Measurements from ENCODE around the gene TARBP2. TPM values are rescaled to one million over a fixed set of nuclear protein-coding genes. Genes with fewer than 3 reads are reported as not detected.

TARBP2 gene
- total RNA-seq, 2 experiments from 2014 or later = 28.3 to 30.2 TPM

DNA sequence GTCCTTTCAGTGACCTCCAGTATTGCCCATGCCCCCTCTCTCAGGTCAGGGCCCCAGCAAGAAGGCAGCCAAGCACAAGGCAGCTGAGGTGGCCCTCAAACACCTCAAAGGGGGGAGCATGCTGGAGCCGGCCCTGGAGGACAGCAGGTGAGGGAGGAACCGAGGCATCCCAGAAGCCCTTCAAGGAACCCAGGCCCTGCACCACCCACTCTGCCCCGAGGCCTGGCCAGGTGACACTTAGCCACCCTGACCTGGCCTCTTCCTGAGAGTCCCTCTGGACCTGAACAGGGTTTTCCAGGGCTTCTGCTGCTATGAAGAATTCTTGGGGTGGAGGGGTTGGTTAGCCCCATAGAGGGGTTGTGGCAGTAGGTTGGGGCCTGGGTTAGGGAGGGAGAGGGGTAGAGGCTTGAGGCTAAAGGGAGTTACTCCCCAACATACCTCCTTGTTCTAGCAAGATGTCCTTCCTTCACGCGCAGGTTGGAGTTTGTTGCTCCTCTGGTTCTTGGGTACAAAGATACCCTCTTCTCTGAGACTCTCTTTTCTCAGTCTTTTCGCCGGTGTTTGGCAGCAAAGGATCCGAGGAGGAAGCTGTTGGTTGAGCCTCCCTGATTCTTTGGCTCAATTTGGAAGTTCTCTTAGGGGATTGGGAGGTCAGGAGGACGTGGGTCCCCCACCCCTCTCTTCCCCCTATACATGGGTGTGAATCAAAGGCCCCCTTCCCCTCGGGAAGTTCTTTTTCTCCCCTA is 2.1 kb downstream of the TARBP2 start:
- no peak overlapping the region for H3K27ac Mint-ChIP-seq
- ATAC-seq = no peak
- DNase-seq = peak; percentile 6
- H3K4me1 Mint-ChIP-seq = peaks cover 27% of the 10 kb centered on the region
- intact Hi-C loops (cut with DNase I, micrococcal nuclease) = no loop called here
- CTCF ChIA-PET = interaction anchor here (0.7 to 1.7 kb wide), 3 partner anchors 26 to 182 kb away, joined by 3 to 5 read pairs (median 3); partner anchors contain the start of gene AAAS
- peak overlapping the region; percentile 10 for H3K4me3 Mint-ChIP-seq
- POLR2A ChIA-PET = no interaction called here
- H3K36me3 Mint-ChIP-seq (ENCODE audit: low read depth) = peaks cover 4% of the 10 kb centered on the region
- no peaks in the 10 kb centered on the region for H3K9me3 Mint-ChIP-seq (ENCODE audit: low read depth)
- H3K27me3 Mint-ChIP-seq = no peaks in the 10 kb centered on the region

DNA sequence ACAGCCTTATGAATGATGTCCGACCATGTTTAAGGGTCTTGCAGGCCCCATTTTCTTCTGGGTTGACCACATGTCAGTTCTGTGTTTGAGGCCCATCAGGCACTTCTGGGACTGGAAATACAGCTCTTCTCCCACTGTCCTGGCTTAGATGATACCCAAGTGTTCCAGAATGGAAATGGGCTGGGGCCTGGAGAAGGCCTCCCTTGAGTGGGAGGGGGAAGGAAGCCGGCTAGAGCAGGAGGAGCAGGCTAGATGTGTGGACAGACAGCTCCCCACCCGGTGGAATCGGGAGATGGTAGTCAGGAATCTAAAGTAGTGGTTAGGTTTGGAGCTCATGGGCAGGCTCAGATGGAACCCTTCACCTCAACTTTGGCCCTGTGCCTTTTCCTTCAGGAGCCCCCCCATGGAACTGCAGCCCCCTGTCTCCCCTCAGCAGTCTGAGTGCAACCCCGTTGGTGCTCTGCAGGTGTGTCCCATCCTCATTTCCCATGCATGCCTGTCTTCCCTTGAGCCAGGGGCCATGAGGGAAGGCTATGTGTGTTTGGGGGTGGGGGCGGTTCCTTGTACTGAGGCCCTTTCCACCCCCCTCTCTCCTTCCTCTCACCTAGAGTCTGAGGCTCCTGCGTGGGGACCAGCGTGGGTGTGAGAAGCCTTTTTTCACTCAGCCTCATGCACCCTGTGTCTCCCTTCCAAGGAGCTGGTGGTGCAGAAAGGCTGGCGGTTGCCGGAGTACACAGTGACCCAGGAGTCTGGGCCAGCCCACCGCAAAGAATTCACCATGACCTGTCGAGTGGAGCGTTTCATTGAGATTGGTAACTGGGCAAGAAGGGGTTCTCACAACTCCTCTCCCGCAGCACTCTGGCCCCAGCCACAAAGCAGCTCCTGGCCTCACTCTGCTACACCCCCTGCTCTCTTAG is 3.2 kb downstream of the TARBP2 start:
- DNase-seq = no peak
- no peaks in the 10 kb centered on the region for H3K9me3 Mint-ChIP-seq (ENCODE audit: low read depth)
- peaks cover 4% of the 10 kb centered on the region for H3K36me3 Mint-ChIP-seq (ENCODE audit: low read depth)
- H3K27ac Mint-ChIP-seq = no peak overlapping the region
- no peak overlapping the region for H3K4me3 Mint-ChIP-seq
- no peaks in the 10 kb centered on the region for H3K27me3 Mint-ChIP-seq
- intact Hi-C loops (cut with DNase I, micrococcal nuclease) = no loop called here
- POLR2A ChIA-PET = interaction anchor here (0.6 kb wide), 1 partner anchor 276 kb away, joined by 3 read pairs; no protein-coding TSS in a partner anchor
- peaks cover 25% of the 10 kb centered on the region for H3K4me1 Mint-ChIP-seq
- CTCF ChIA-PET = interaction anchor here (0.5 to 2.0 kb wide), 6 partner anchors 11 to 183 kb away, joined by 3 to 5 read pairs (median 3); partner anchors contain the start of gene AAAS
- ATAC-seq = no peak

DNA sequence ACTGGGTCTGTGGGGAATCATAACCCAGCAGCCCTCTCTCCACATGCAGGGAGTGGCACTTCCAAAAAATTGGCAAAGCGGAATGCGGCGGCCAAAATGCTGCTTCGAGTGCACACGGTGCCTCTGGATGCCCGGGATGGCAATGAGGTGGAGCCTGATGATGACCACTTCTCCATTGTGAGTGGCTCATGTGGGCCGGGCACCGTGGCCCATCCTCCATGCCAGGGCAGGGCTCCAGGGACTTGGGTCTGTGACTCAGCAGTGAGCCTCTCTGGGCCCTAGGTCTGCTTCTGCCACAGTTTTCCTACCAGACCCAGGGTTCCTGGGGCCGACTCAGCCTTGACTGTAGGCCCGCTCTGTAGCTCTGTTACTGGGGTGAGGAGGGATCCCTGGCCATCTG is 4.0 kb downstream of the TARBP2 start:
- DNase-seq (no peak), ATAC-seq (no peak)
- Mint-ChIP-seq H3K27ac (no peak overlapping the region), H3K4me3 (no peak overlapping the region), H3K9me3 (ENCODE audit: low read depth) (no peaks in the 10 kb centered on the region), H3K36me3 (ENCODE audit: low read depth) (peaks cover 4% of the 10 kb centered on the region), H3K27me3 (no peaks in the 10 kb centered on the region), H3K4me1 (peaks cover 21% of the 10 kb centered on the region)
- POLR2A ChIA-PET = interaction anchor here (0.6 kb wide), 1 partner anchor 277 kb away, joined by 3 read pairs; no protein-coding TSS in a partner anchor
- CTCF ChIA-PET = interaction anchor here (0.6 to 2.0 kb wide), 3 partner anchors 10 to 184 kb away, joined by 3 to 5 read pairs (median 5); partner anchors contain the start of gene AAAS
- intact Hi-C loops (cut with DNase I, micrococcal nuclease) = no loop called here

DNA sequence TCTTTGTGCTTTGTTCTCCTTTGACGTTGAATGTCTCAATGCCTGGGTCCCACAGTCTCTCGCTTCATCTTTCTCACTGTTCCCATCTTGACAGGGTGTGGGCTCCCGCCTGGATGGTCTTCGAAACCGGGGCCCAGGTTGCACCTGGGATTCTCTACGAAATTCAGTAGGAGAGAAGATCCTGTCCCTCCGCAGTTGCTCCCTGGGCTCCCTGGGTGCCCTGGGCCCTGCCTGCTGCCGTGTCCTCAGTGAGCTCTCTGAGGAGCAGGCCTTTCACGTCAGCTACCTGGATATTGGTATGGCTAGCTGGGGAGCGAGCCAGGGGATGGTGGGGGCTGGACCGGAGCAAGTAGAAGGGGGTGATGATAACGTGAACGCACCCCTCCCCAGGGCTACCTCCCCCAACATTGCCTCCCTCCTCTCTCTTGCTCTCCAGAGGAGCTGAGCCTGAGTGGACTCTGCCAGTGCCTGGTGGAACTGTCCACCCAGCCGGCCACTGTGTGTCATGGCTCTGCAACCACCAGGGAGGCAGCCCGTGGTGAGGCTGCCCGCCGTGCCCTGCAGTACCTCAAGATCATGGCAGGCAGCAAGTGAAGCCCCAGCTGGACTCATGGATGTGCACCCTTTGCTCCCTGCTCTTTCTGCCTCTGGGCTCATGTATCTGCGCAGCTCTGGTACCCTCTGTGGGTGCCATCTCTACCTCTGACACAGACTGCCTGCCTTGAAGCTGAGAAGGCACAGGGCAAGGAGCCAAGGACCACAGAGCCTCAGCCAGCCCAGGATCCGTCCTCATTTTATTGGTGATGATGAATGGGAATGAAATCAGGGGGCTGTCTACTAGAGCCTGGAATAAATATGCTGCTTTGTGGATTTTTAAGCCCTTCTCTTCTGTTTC is 4.7 kb downstream of the TARBP2 start:
- H3K9me3 Mint-ChIP-seq (ENCODE audit: low read depth) = no peaks in the 10 kb centered on the region
- H3K27me3 Mint-ChIP-seq = no peaks in the 10 kb centered on the region
- H3K4me1 Mint-ChIP-seq = peaks cover 20% of the 10 kb centered on the region
- intact Hi-C loops (cut with DNase I, micrococcal nuclease) = no loop called here
- no peak for ATAC-seq
- peaks cover 4% of the 10 kb centered on the region for H3K36me3 Mint-ChIP-seq (ENCODE audit: low read depth)
- no peak overlapping the region for H3K27ac Mint-ChIP-seq
- no peak for DNase-seq
- ChIA-PET POLR2A (no interaction called here), CTCF (interaction anchor here (0.6 to 2.0 kb wide), 5 partner anchors 9 to 160 kb away, joined by 3 to 5 read pairs (median 3); no protein-coding TSS in a partner anchor)
- H3K4me3 Mint-ChIP-seq = no peak overlapping the region

DNA sequence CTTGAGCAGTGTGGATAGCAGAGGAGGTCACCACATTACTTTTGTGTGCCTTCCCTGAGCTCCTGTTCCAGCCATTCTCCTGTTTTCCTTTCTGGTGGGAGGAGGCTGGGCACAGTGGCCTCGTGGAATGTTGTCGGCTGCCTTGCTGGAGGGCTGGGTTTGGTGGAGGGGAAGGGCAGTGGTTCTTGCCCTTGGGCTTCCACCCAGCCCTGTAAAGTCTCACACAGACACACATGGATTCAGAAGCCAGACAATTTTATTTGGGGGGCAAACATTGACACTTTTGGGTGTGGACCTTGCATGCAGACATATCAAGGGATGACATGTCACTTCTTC is 5.3 kb downstream of the TARBP2 start:
- Mint-ChIP-seq H3K9me3 (ENCODE audit: low read depth) (no peaks in the 10 kb centered on the region), H3K4me3 (no peak overlapping the region), H3K27ac (no peak overlapping the region), H3K27me3 (no peaks in the 10 kb centered on the region), H3K36me3 (ENCODE audit: low read depth) (peaks cover 4% of the 10 kb centered on the region), H3K4me1 (peaks cover 20% of the 10 kb centered on the region)
- ATAC-seq (no peak), DNase-seq (no peak)
- intact Hi-C loops (cut with DNase I, micrococcal nuclease) = no loop called here
- CTCF ChIA-PET = interaction anchor here (0.9 to 1.0 kb wide), 2 partner anchors 154 to 161 kb away, joined by 3 to 4 read pairs; no protein-coding TSS in a partner anchor
- POLR2A ChIA-PET = no interaction called here

DNA sequence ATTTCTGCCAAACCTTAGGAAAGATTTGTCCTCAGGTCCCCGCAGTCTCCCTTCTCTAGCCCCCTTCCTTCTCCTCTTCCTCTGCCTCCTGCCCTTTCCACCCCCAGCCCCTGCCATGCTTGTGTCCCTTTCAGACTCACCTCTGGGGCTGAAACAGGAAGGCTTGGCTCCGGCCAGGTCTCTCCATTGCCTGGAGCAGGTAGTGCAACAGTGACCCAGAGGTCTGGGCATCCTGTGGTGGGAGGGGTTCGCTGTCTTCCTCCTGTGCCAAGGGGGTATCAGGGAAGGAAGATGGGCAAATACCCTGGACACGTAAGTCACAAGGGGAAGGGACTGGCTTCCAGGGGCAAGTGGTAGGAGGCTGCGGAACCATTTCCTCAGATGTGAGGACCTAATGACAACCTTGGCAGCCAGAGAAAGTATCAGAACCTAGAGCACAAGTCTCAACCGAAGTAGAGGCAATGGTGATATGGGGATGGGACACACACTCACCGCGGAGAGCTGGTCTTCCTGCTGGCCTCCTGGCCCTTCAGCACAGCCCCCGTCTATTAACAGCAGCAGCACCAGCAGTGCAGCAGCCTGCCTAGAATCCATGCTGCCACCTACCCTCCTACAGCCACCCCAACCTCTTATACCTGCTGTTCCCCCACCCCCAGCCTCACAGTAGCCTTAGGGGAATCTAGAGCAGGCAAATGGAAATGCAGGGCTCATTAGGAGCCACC is 6.0 kb downstream of the TARBP2 start, which contains the start of gene NPFF:
NPFF (minus strand) TSS at position 604 of the 722 bp plus-strand sequence; CDS start at position 594, 10 bp downstream.
- POLR2A ChIA-PET = interaction anchor here (0.5 kb wide), 1 partner anchor 39 kb away, joined by 5 read pairs; no protein-coding TSS in a partner anchor
- CTCF ChIA-PET = interaction anchor here (1.0 to 4.3 kb wide), 5 partner anchors 31 to 186 kb away, joined by 3 to 44 read pairs (median 13); partner anchors contain the start of gene AAAS
- ATAC-seq = no peak

DNA sequence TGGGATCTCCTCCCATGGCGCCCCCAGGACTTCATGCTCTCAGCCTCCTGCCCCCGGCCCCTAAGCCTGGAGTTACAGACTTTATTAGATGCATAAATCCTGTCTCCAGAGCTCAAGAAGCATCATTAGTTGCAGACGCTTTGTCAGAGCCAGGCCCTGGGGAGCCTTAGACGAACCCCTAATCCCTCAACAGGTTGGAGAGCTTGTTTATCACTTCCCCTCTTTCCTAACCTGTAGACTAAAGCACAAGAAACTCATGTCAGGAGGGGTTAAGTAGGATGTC is 6.5 kb downstream of the TARBP2 start:
- Mint-ChIP-seq H3K36me3 (ENCODE audit: low read depth) (peaks cover 4% of the 10 kb centered on the region), H3K9me3 (ENCODE audit: low read depth) (no peaks in the 10 kb centered on the region), H3K4me1 (peaks cover 14% of the 10 kb centered on the region), H3K27ac (peak overlapping the region; percentile 37), H3K27me3 (no peaks in the 10 kb centered on the region), H3K4me3 (no peak overlapping the region)
- ATAC-seq (no peak), DNase-seq (no peak)
- ChIA-PET CTCF (interaction anchor here (1.4 to 4.3 kb wide), 5 partner anchors 32 to 186 kb away, joined by 3 to 44 read pairs (median 17); partner anchors contain the start of gene AAAS), POLR2A (interaction anchor here (0.5 kb wide), 1 partner anchor 40 kb away, joined by 5 read pairs; no protein-coding TSS in a partner anchor)
- intact Hi-C loops (cut with DNase I, micrococcal nuclease) = no loop called here

More for the DNA sequence above, 6.0 kb downstream of the TARBP2 start, which contains the start of gene NPFF:
- Mint-ChIP-seq H3K4me3 (no peak within 1 kb of the TSS), H3K27me3 (no peaks in the 10 kb centered on the region), H3K4me1 (peaks cover 16% of the 10 kb centered on the region), H3K27ac (peak within 1 kb of the TSS; percentile 37), H3K36me3 (ENCODE audit: low read depth) (peaks cover 4% of the 10 kb centered on the region), H3K9me3 (ENCODE audit: low read depth) (no peaks in the 10 kb centered on the region)
- intact Hi-C loops (cut with DNase I, micrococcal nuclease) = no loop called here
- no peak for DNase-seq

DNA sequence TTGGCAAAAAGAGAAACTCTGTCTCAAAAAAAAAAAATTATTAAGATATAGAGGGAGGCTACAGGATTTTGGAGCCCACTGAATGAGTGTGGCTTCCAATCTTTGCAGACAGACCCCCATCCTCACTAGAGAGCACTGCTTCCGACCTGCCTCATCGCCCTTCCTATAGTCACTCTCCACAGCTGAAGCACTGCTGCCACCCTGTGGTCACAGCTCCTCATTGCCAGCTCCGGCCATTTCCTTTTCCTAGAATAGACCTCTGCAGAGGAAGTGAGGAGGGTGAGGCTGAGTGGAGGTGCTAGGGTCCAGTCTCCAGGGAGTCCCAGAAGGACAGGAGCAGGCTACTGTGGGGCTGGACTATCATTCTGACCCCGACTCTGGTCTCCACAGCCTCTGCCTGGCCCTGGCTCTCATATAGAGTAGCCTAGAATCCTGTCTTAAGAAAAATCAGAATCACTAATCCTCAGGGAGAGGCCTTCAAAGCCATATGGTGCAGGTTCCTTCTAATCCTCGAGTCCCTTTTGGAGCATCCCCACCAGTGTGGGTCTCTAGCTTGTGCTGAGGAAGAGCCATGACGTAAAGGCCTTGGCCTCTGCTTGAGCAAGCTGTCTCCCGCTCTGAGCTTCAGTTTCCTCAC is 7.6 kb downstream of the TARBP2 start:
- Mint-ChIP-seq H3K9me3 (ENCODE audit: low read depth) (no peaks in the 10 kb centered on the region), H3K27me3 (no peaks in the 10 kb centered on the region), H3K4me1 (peaks cover 7% of the 10 kb centered on the region), H3K36me3 (ENCODE audit: low read depth) (peaks cover 4% of the 10 kb centered on the region), H3K27ac (peak overlapping the region; percentile 47), H3K4me3 (no peak overlapping the region)
- intact Hi-C loops (cut with DNase I, micrococcal nuclease) = loop anchor here (1.0 to 2.0 kb wide), 5 partner anchors 87 to 184 kb away; no protein-coding TSS in a partner anchor
- ChIA-PET CTCF (interaction anchor here (0.6 to 4.3 kb wide), 48 partner anchors 8 to 713 kb away, joined by 3 to 44 read pairs (median 4); partner anchors contain the start of genes AAAS, ATP5MC2, MYG1 and PFDN5), POLR2A (interaction anchor here (0.9 to 1.4 kb wide), 5 partner anchors 9 to 184 kb away, joined by 3 to 6 read pairs (median 3); no protein-coding TSS in a partner anchor)
- DNase-seq (peak; percentile 92), ATAC-seq (peak; percentile 99)

DNA sequence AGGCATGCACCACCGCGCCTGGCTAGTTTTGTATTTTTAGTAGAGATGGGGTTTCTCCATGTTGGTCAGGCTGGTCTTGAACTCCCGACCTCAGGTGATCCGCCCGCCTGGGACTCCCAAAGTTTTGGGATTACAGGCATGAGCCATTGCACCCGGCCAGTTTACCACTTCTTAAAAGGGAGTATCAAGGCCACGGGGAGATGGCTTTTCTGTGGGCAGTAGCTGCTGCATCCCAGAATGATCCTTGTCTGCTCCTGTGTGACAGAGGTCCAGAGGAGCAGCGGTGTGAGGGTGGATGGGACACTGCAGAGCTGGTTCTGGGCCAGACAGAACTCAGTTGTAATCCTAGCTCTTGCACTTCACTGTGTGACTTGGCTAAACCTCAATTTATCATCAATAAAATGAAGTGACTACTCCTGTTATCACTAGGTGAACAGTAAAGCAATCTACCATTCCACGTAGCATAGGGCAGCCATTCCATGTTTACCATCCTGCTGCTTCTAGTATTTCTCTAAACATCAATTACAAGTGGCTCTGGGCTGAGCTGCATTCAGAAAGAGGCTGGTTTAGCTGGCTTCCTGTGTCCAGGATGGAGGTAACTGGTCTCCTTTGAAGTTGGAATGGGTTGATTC is 9.2 kb downstream of the TARBP2 start:
- no peak for ATAC-seq
- Mint-ChIP-seq H3K4me3 (no peak overlapping the region), H3K4me1 (peaks cover 7% of the 10 kb centered on the region), H3K27me3 (no peaks in the 10 kb centered on the region), H3K9me3 (ENCODE audit: low read depth) (no peaks in the 10 kb centered on the region), H3K27ac (no peak overlapping the region), H3K36me3 (ENCODE audit: low read depth) (peaks cover 6% of the 10 kb centered on the region)
- POLR2A ChIA-PET = no interaction called here
- intact Hi-C loops (cut with DNase I, micrococcal nuclease) = no loop called here
- CTCF ChIA-PET = interaction anchor here (0.7 to 4.3 kb wide), 15 partner anchors 10 to 485 kb away, joined by 3 to 44 read pairs (median 5); partner anchors contain the start of gene TARBP2
- DNase-seq = no peak

All from activated CD4-positive, alpha-beta T cell treated with anti-CD3 and anti-CD28 coated beads for 36 hours (primary cell).